Adrenal gland (tissue), 12 donors: Measurements from ENCODE around the gene NRP1. TPM values are rescaled to one million over a fixed set of nuclear protein-coding genes. Genes with fewer than 3 reads are reported as not detected.
"Not testable (repeated sequence)": the region's sequence is repeated elsewhere in the genome, so short reads cannot be mapped to it uniquely, and the experiment has no call there.

Experiments used
- DNase-seq, 7 donors: peaks; one replicate each; pipeline ENCODE4 v3.0.0-alpha.2; 2019 to 2020
- H3K27ac ChIP-seq, 5 donors: fragments of 200-600 bp; sonication (generic) in 4 of 5; 1 replicate in 3 of 5; 2 replicates in 2 of 5; pipeline versions ENCODE4 v1.5.1 to v1.8.0; 2016 to 2020; ENCODE audit warnings: mild to moderate bottlenecking in 1 of 5
- H3K27me3 ChIP-seq: fragments of 200-600 bp; 2 replicates; pipeline ENCODE4 v1.8.0; 2021
- H3K36me3 ChIP-seq, 2 donors: fragments of 200-600 bp; replicated peaks in 1 of 2; 1 replicate in 1 of 2; 2 replicates in 1 of 2; pipeline versions ENCODE4 v1.5.1 to v1.8.0; 2018 to 2022
- H3K4me1 ChIP-seq, 2 donors: fragments of 200-600 bp; replicated peaks in 1 of 2; 1 replicate in 1 of 2; 2 replicates in 1 of 2; pipeline versions ENCODE4 v1.5.1 to v1.8.0; 2018 to 2021
- H3K4me3 ChIP-seq, 4 donors: fragments of 200-600 bp; sonication (generic) in 3 of 4; one replicate each; pipeline ENCODE4 v1.5.1; 2016 to 2018
- H3K9me3 ChIP-seq, 3 donors: fragments of 200-600 bp; sonication (generic) in 1 of 3; replicated peaks in 1 of 3; 1 replicate in 2 of 3; 2 replicates in 1 of 3; pipeline versions ENCODE4 v1.5.1 to v1.8.0; 2016 to 2021
- POLR2A ChIP-seq, 2 donors: fragments of 450-650 bp; IDR thresholded peaks; one replicate each; pipeline ENCODE4 v1.6.1; 2017; ENCODE audit warnings: antibody characterized with exemption in 2 of 2, mild to moderate bottlenecking in 2 of 2, moderate library complexity in 1 of 2
- WGBS, 4 donors: extraction: QIAGEN DNeasy Blood & Tissue Kit in 2 of 4; methylation state at CpG; one replicate each; pipeline versions ENCODE4 v1.1.5 to v1.1.7; 2013 to 2017; 5-methylcytosine and 5-hydroxymethylcytosine counted together
- intact Hi-C, 2 donors: fragments of 100-400 bp; cut with DNase I; formaldehyde crosslinking; loops; one replicate each; pipeline versions ENCODE4 v1.14.1 to v1.15.0; 2022 to 2023
- polyA plus RNA-seq, 3 donors: library from polyadenylated mRNA; stranded (reverse); fragments of 200-250 nt in 2 of 3; fragments of 350-450 nt in 1 of 3; fragmentation: Illumina TruSeq in 1 of 3; extraction: RNeasy Lipid Tissue Mini Kit (QIAGEN cat#74804) in 1 of 3; gene quantifications; one replicate each; pipeline ENCODE4 v1.2.3, GENCODE V29; 2013 to 2014
- total RNA-seq, 9 donors: library from RNA; depleted of rRNA in 4 of 9; stranded (reverse); fragments of >200 nt in 4 of 9; fragments of 120-200 nt in 1 of 9; fragmentation: NEBNext Ultra II Directional in 1 of 9; extraction: Animal tissue kit (Norgen Biotek cat#: 25700) in 1 of 9; gene quantifications; one replicate each; pipeline versions ENCODE4 v1.1.0 to v1.2.4, GENCODE V29; 2013 to 2023
- TF ChIP-seq, protein P1 (sequence below), 6 experiments: fragments of 450-650 bp in 4 of 6; fragments of 200-600 bp in 2 of 6; sonication (generic) in 1 of 6; IDR thresholded peaks; 1 replicate in 5 of 6; 2 replicates in 1 of 6; pipeline versions ENCODE4 v1.5.1 to v1.8.0; 2016 to 2021; ENCODE audit warnings: antibody characterized with exemption in 6 of 6, mild to moderate bottlenecking in 2 of 6, moderate library complexity in 1 of 6
- donor health status: healthy with polysubstance abuse.
- donor health status: Bipolar disorder and iron deficiency.
- donor health status: DM: yes; HTN: yes; CAD: no.
- donor health status: DM: no; HTN: no; CAD: no.
- donor health status: DM: no; HTN: no; CAD: no.
- donor health status: DM: yes; HTN: yes; CAD: no.

Gene NRP1
- total and polyA plus RNA-seq, 12 donors, result 20.2 to 151 (median 92.1) TPM

DNA sequence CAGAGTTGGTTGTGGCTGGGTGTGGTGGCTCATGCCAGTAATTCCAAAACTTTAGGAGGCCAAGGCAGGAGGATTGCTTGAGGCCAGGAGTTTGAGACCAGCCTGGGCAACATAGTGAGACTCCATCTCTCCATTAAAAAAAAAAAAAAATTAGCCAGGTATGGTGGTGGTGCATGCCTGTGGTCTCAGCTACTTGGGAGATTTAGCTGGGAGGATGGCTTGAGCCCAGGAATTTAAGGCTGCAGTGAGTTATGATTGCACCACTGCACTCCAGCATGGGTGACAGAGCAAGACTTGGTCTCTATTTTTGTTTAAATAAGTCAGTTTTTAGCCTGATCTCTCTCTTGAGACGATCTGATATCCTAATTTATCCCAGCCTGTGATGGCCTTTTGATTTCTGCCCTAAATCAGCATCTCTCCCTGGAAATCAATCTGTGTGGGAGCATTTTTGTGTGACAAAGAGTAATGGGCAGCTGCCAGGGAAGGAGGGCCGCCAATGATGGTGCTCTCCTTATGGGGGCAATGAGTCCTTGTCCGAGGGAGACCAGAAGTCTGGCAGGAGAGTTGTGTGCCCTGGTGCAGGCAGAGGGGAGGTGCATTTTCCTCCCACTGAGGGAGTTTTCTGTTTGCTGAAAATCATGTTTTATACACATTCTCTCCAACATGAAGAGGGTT, 111.0 kb downstream of the NRP1 start:
- H3K27ac ChIP-seq, result peak overlapping the region in 3 of 5 donors; percentile 28 to 76 (median 43)
- H3K36me3 ChIP-seq, result peaks cover 0 to 59% of the 10 kb centered on the region in 2 donors
- TF ChIP-seq, protein P1, sequence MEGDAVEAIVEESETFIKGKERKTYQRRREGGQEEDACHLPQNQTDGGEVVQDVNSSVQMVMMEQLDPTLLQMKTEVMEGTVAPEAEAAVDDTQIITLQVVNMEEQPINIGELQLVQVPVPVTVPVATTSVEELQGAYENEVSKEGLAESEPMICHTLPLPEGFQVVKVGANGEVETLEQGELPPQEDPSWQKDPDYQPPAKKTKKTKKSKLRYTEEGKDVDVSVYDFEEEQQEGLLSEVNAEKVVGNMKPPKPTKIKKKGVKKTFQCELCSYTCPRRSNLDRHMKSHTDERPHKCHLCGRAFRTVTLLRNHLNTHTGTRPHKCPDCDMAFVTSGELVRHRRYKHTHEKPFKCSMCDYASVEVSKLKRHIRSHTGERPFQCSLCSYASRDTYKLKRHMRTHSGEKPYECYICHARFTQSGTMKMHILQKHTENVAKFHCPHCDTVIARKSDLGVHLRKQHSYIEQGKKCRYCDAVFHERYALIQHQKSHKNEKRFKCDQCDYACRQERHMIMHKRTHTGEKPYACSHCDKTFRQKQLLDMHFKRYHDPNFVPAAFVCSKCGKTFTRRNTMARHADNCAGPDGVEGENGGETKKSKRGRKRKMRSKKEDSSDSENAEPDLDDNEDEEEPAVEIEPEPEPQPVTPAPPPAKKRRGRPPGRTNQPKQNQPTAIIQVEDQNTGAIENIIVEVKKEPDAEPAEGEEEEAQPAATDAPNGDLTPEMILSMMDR (IDR thresholded peaks at IDR 0.05), result no peak
- TF ChIP-seq POLR2A (IDR thresholded peaks at IDR 0.05), result no peak
- H3K27me3 ChIP-seq, result no peaks in the 10 kb centered on the region
- no peak for DNase-seq
- H3K9me3 ChIP-seq, result no peaks in the 10 kb centered on the region
- no peak overlapping the region for H3K4me3 ChIP-seq
- intact Hi-C loops, result no loop called here
- peaks cover 25 to 34% of the 10 kb centered on the region in 2 donors for H3K4me1 ChIP-seq
- WGBS, 4 donors, result 37 to 62% (median 42%) methylated on average over 3 of the region's 3 CpGs

DNA sequence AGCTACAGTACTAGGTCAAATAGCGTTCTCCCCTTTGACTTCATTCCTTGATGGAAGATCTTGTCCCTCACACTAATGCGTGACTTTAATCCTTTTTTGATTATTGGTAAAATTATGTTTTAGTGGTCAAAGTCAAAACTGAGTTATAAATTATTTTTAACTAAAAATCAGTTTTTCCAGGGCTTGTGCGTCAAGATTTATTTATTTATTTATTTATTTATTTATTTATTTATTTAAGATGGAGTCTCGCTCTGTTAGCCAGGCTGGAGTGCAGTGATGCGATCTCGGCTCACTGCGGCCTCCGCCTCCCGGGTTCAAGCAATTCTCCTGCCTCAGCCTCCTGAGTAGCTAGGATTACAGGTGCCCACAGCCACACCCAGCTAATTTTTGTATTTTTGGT, 112.2 kb downstream of the NRP1 start:
- H3K27me3 ChIP-seq, H3K4me3 ChIP-seq, DNase-seq, intact Hi-C loops, H3K27ac ChIP-seq, H3K9me3 ChIP-seq: not testable (repeated sequence)
- peaks cover 0 to 60% of the 10 kb centered on the region in 2 donors for H3K36me3 ChIP-seq
- peaks cover 25 to 43% of the 10 kb centered on the region in 2 donors for H3K4me1 ChIP-seq
- WGBS, 4 donors, result 85 to 100% (median 95%) methylated on average over 9 of the region's 9 CpGs

DNA sequence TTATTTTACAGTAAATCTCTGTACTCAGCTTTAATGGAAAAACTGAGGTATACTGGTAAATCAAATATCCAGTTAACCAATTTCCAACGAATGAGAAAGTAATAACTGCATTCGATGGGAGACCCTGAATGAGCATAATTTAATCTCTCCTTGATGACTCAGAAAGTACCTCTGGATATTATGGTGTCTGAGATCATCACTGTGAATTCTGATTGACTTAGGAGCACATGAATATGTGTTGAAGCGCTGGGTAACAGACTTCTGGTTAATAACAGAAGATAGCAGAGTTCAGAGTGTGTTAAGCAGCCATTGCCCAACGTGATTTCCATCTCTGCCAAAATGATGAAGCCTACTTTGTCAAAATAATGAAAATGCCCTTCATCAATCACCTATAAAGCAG, 116.6 kb downstream of the NRP1 start:
- Histone ChIP-seq H3K27ac (no peak overlapping the region), H3K36me3 (peaks cover 0 to 39% of the 10 kb centered on the region in 2 donors), H3K4me3 (no peak overlapping the region), H3K27me3 (no peaks in the 10 kb centered on the region), H3K4me1 (peaks cover 16 to 28% of the 10 kb centered on the region in 2 donors), H3K9me3 (no peaks in the 10 kb centered on the region)
- DNase-seq, result no peak
- 58 to 79% (median 70%) methylated on average over 4 of the region's 4 CpGs for WGBS, 4 donors
- intact Hi-C loops, result no loop called here
- TF ChIP-seq, protein P1 (IDR thresholded peaks at IDR 0.05), result no peak
- TF ChIP-seq POLR2A (IDR thresholded peaks at IDR 0.05), result no peak

DNA sequence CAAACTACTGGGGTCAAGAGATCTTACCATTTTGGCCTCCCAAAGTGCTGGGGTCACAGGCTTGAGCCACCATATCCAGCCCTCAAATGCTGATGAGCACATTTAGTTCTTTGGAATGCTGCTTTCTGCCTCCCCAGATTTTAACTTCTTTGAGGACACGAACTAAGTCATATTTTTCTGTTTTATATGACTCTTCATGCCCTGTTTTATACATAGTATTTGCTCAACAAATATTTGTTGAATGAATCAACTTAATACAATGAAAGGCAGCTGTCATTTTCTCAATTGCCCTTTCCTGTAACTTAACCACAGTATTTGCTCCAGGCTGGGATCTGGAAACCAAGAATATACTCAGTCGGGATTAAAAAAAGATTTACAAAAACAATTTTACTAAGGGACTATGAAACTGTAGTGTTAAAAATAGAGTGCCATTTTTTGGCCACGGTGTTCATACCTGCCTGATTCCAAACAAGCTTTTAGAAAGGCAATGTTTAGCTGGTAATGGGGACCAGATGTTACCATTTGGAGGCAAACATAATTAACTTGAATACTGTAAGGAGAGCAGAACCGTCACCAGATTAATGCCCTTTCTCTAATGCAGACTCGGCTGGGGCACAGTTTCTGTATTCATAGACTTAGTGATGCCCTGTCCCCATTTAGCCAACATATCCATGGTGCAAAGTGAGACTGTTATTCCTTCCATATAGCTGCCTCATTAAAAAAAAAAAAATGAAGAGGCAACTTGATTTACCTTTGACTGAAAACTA, 117.6 kb downstream of the NRP1 start:
- H3K36me3 ChIP-seq, result peaks cover 0 to 48% of the 10 kb centered on the region in 2 donors
- intact Hi-C loops, result no loop called here
- H3K27me3 ChIP-seq, result no peaks in the 10 kb centered on the region
- TF ChIP-seq, protein P1 (IDR thresholded peaks at IDR 0.05), result no peak
- TF ChIP-seq POLR2A (IDR thresholded peaks at IDR 0.05), result no peak
- no peak overlapping the region for H3K4me3 ChIP-seq
- 78 to 88% (median 83%) methylated on average over 5 of the region's 5 CpGs for WGBS, 4 donors
- peak overlapping the region in 1 of 5 donors; percentile 8 for H3K27ac ChIP-seq
- peaks cover 16 to 28% of the 10 kb centered on the region in 2 donors for H3K4me1 ChIP-seq
- DNase-seq, result no peak
- no peaks in the 10 kb centered on the region for H3K9me3 ChIP-seq
